IMR-90 (cell line): ENCODE results near the gene ATP6V0C.

ENCODE experiments used
- CTCF ChIP-seq: conservative IDR thresholded peaks from 2 replicates; pipeline ENCODE4 v1.5.1; 2012; ENCODE audit warnings: mild to moderate bottlenecking, low read depth, low read length, improper control_type of control experiment
- MXI1 ChIP-seq: IDR thresholded peaks from 2 replicates; pipeline ENCODE4 v1.6.1; 2012; ENCODE audit warnings: low read depth, mild to moderate bottlenecking, low read length, moderate library complexity, borderline replicate concordance
- TF ChIP-seq, protein P1 (sequence below): fragments of 150-350 bp; IDR thresholded peaks from 2 replicates; pipeline ENCODE4 v1.6.1; 2017; ENCODE audit warnings: mild to moderate bottlenecking, antibody characterized with exemption, low read length, low read depth

GRCh38 chr16:2496223-2497115 lies 17.3 kb upstream of the ATP6V0C start:
- TF ChIP-seq CTCF = no peak
- TF ChIP-seq, protein P1, sequence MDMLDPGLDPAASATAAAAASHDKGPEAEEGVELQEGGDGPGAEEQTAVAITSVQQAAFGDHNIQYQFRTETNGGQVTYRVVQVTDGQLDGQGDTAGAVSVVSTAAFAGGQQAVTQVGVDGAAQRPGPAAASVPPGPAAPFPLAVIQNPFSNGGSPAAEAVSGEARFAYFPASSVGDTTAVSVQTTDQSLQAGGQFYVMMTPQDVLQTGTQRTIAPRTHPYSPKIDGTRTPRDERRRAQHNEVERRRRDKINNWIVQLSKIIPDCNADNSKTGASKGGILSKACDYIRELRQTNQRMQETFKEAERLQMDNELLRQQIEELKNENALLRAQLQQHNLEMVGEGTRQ = no peak
- TF ChIP-seq MXI1 = no peak
